ENCODE results near the gene GHRL.

The GHRL gene, protein sequence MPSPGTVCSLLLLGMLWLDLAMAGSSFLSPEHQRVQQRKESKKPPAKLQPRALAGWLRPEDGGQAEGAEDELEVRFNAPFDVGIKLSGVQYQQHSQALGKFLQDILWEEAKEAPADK

DNA sequence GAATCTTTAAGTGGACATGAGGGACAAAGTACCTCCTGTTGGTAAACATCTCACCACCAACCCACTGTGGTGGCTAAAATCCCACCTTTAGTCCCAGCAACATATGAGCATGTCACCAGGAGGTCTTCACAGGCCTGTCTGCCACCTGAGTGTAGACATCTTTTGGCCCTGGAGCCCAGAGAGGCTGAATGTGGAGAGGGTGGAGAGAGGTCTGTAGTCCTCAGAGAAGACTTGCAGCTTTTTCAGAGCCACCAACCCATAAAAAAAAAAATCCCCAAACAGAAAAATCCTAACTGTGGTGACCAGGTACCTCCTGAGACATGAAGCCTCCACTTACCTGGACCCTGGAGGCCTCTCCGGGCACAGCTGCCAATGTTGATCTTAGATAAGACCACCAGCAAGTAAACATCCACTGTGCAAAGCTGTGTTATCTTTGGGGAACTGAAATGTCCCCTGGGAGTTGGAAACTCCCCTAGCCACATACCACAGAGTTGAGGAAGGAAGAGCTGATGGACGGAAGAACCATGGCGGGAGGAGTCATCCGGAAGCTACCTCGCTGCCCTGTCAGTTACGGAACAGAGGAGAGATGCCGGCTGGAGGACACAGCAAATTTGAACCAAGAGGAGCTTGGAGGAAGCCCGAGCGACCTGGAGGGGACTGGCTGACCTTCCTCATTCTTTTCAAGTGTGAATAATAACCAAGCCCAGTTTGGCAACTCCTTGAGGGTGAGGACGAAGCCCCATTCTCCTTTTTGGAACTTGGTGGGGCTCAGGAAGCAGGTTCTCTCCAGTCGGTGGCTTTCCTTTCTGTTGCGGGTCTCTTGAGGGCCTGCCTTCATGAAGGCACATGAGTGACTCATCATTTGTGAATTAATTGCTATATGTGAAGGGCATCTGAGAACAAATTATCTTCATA, at the start of gene GHRL:
Gene GHRL (minus strand): TSS at position 443 of the 915 bp plus-strand sequence. CDS start 2,767 bp downstream, outside the sequence.
- no peak for TF ChIP-seq CTCF (IDR thresholded peaks at IDR 0.05; ENCODE audit: low read depth, low read length)
- no peak within 1 kb of the TSS for H3K4me3 ChIP-seq (ENCODE audit: low read depth, low read length)

- no peak for TF ChIP-seq CTCF (IDR thresholded peaks at IDR 0.05; ENCODE audit: low read depth, low read length)
- no peak overlapping the region for H3K4me3 ChIP-seq (ENCODE audit: low read depth, low read length)
Measured at GRCh38 chr3:10341901-10342398, 49.2 kb upstream of the GHRL start.

GRCh38 chr3:10340476-10340875, 47.7 kb upstream of the GHRL start:
- TF ChIP-seq CTCF (IDR thresholded peaks at IDR 0.05; ENCODE audit: low read depth, low read length), result no peak
- H3K4me3 ChIP-seq (ENCODE audit: low read depth, low read length), result no peak overlapping the region

DNA sequence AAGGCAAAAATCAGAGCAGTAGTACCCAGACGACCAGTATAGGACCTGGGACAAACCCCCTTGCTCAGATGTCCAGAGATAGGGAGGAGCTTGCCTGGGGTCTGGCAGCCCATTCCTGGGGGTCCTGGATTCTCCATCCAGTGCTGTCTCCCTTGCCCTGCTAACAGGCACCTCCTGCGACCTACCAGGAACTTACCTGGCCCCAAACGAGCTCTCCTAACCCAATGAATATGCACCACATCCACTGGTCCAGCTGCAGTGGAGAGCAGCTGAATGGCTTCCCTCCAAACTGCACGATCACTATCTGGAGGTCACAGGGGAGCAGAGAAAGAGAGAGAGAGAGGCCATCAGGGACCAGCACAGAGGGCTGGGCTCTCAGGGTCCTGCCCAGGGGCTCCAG, 47.3 kb upstream of the GHRL start:
- no peak overlapping the region for H3K4me3 ChIP-seq (ENCODE audit: low read depth, low read length)
- TF ChIP-seq CTCF (IDR thresholded peaks at IDR 0.05; ENCODE audit: low read depth, low read length), result no peak

- TF ChIP-seq CTCF (IDR thresholded peaks at IDR 0.05; ENCODE audit: low read depth, low read length), result no peak
- no peak overlapping the region for H3K4me3 ChIP-seq (ENCODE audit: low read depth, low read length)
Measured at GRCh38 chr3:10339376-10339955, 46.7 kb upstream of the GHRL start.

GRCh38 chr3:10338591-10339353, 46.0 kb upstream of the GHRL start:
- H3K4me3 ChIP-seq (ENCODE audit: low read depth, low read length), result no peak overlapping the region
- TF ChIP-seq CTCF (IDR thresholded peaks at IDR 0.05; ENCODE audit: low read depth, low read length), result no peak

Measured in WI38 (cell line).